Neuronal stem cell (in vitro differentiated cells): ENCODE measurements around the gene TRPM6.
A peak's percentile ranks its signal among the peaks of the same experiment; 100 is the strongest.

Experiments
- DNase-seq: peaks from one replicate; pipeline ENCODE4 v3.0.0-alpha.2; 2013; ENCODE audit warnings: low spot score
- H2AFZ ChIP-seq: one replicate; pipeline ENCODE4 v1.6.1; 2013; ENCODE audit warnings: mild to moderate bottlenecking, low read length, inconsistent platforms
- H2AK5ac ChIP-seq: 2 replicates; pipeline ENCODE4 v1.6.1; 2013; ENCODE audit warnings: low read depth, mild to moderate bottlenecking, inconsistent platforms, low read length, moderate library complexity, mixed read lengths
- H2BK120ac ChIP-seq: 2 replicates; pipeline ENCODE4 v1.6.1; 2013; ENCODE audit warnings: low read depth, mild to moderate bottlenecking, inconsistent platforms, low read length, moderate library complexity, mixed read lengths
- H2BK12ac ChIP-seq: one replicate; pipeline ENCODE4 v1.6.1; 2013; ENCODE audit warnings: low read length, inconsistent platforms
- H2BK15ac ChIP-seq: 2 replicates; pipeline ENCODE4 v1.6.1; 2013; ENCODE audit warnings: mild to moderate bottlenecking, low read length, inconsistent platforms, mixed read lengths
- H2BK5ac ChIP-seq: one replicate; pipeline ENCODE4 v1.6.1; 2013; ENCODE audit warnings: inconsistent platforms, mild to moderate bottlenecking, low read length, moderate library complexity
- H3K14ac ChIP-seq: one replicate; pipeline ENCODE4 v1.6.1; 2013; ENCODE audit warnings: low read length, inconsistent platforms
- H3K18ac ChIP-seq: 2 replicates; pipeline ENCODE4 v1.6.1; 2013; ENCODE audit warnings: low read length, inconsistent platforms
- H3K23ac ChIP-seq: 2 replicates; pipeline ENCODE4 v1.6.1; 2013; ENCODE audit warnings: low read depth, mild to moderate bottlenecking, mixed read lengths, low read length, inconsistent platforms; ENCODE audit not compliant: poor library complexity
- H3K27ac ChIP-seq: replicated peaks from 3 replicates; pipeline ENCODE4 v1.5.1; 2013; ENCODE audit warnings: low read length, inconsistent platforms
- H3K27me3 ChIP-seq, 3 experiments: 2 replicates each; pipeline ENCODE4 v1.6.1; 2013; ENCODE audit warnings: low read length in 3 of 3, mild to moderate bottlenecking in 2 of 3, inconsistent platforms in 1 of 3, low read depth in 1 of 3, mixed read lengths in 1 of 3, moderate library complexity in 1 of 3; ENCODE audit not compliant: control insufficient read depth in 3 of 3, insufficient read depth in 3 of 3
- H3K36me3 ChIP-seq, 2 donors: replicated peaks in 1 of 2; 2 replicates each; pipeline ENCODE4 v1.6.1; 2013; ENCODE audit warnings: low read length in 2 of 2; ENCODE audit not compliant: control insufficient read depth in 2 of 2, insufficient read depth in 2 of 2
- H3K4ac ChIP-seq: 2 replicates; pipeline ENCODE4 v1.6.1; 2013; ENCODE audit warnings: inconsistent platforms, mild to moderate bottlenecking, low read length, moderate library complexity
- H3K4me1 ChIP-seq, 2 donors: 1 replicate in 1 of 2; 2 replicates in 1 of 2; pipeline ENCODE4 v1.6.1; 2013; ENCODE audit warnings: low read length in 2 of 2, low read depth in 1 of 2; ENCODE audit not compliant: control insufficient read depth in 2 of 2, insufficient read depth in 1 of 2
- H3K4me2 ChIP-seq: one replicate; pipeline ENCODE4 v1.6.1; 2013; ENCODE audit warnings: mild to moderate bottlenecking, low read length, inconsistent platforms; ENCODE audit not compliant: insufficient read depth, poor library complexity, severe bottlenecking
- H3K4me3 ChIP-seq, 2 donors: 2 replicates each; pipeline ENCODE4 v1.5.1; 2013; ENCODE audit warnings: low read length in 2 of 2, mild to moderate bottlenecking in 2 of 2, inconsistent platforms in 1 of 2, moderate library complexity in 1 of 2
- H3K79me1 ChIP-seq: one replicate; pipeline ENCODE4 v1.6.1; 2013; ENCODE audit warnings: low read depth, mild to moderate bottlenecking, inconsistent platforms, low read length, moderate library complexity
- H3K9ac ChIP-seq: one replicate; pipeline ENCODE4 v1.6.1; 2013; ENCODE audit warnings: mild to moderate bottlenecking, low read depth, low read length, inconsistent platforms; ENCODE audit not compliant: poor library complexity
- H3K9me3 ChIP-seq, 2 donors: replicated peaks in 1 of 2; 2 replicates each; pipeline versions ENCODE3 to v1.6.1; 2013; ENCODE audit warnings: low read length in 2 of 2, mild to moderate bottlenecking in 2 of 2, inconsistent platforms in 1 of 2, low read depth in 1 of 2, mixed read lengths in 1 of 2, moderate library complexity in 1 of 2; ENCODE audit not compliant: control insufficient read depth in 2 of 2, insufficient read depth in 1 of 2
- H4K8ac ChIP-seq: one replicate; pipeline ENCODE4 v1.6.1; 2013; ENCODE audit warnings: low read depth, mild to moderate bottlenecking, inconsistent platforms, low read length, moderate library complexity
- H4K91ac ChIP-seq: one replicate; pipeline ENCODE4 v1.6.1; 2013; ENCODE audit warnings: low read length, low read depth, mild to moderate bottlenecking, inconsistent platforms; ENCODE audit not compliant: poor library complexity
- WGBS, 2 donors: extraction: QIAGEN DNeasy Blood & Tissue Kit; methylation state at CpG; one replicate each; pipeline ENCODE4 v1.1.7; 2013; ENCODE audit warnings: missing lambda C conversion rate in 2 of 2, mixed read lengths in 1 of 2; ENCODE audit not compliant: insufficient read length in 2 of 2, insufficient replicate concordance in 1 of 2; ENCODE audit errors: extremely low coverage in 2 of 2; 5-methylcytosine and 5-hydroxymethylcytosine counted together

TRPM6 gene

DNA sequence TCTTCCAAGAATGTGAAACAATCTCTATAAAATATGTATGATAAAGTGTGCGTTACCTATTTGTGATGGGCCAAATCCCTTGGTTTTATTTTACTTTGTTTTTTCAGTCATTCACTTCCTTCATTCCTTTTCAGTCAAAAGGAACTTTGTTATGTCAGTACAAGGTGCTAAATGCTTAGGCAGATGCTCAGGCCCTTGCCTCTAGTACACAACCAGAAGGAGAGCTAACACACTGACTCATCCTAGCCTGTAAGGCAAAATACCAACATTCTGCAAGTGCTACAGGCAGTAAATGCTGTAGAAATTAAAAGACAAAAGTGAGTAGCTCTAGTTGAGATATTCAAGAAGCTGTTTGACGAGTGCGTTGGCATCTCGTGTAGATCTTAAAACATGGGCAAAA is 49.4 kb downstream of the TRPM6 start:
- Histone ChIP-seq H3K4me1 (no peaks in the 10 kb centered on the region), H3K14ac (no peak overlapping the region), H2BK120ac (no peak overlapping the region), H3K79me1 (no peaks in the 10 kb centered on the region), H2BK15ac (no peak overlapping the region), H3K27me3 (no peaks in the 10 kb centered on the region), H4K91ac (no peak overlapping the region), H2BK12ac (no peak overlapping the region), H3K4me2 (no peak overlapping the region), H4K8ac (no peak overlapping the region), H3K27ac (no peak overlapping the region), H2AFZ (no peak overlapping the region), H3K9me3 (no peaks in the 10 kb centered on the region), H2AK5ac (no peak overlapping the region), H3K4ac (no peak overlapping the region), H3K18ac (no peak overlapping the region), H3K36me3 (no peaks in the 10 kb centered on the region), H3K23ac (no peak overlapping the region), H3K9ac (no peak overlapping the region), H3K4me3 (no peak overlapping the region), H2BK5ac (no peak overlapping the region)
- DNase-seq, result no peak
- WGBS, 2 donors, result no CpG with 5 or more reads among the region's 4 CpGs

DNA sequence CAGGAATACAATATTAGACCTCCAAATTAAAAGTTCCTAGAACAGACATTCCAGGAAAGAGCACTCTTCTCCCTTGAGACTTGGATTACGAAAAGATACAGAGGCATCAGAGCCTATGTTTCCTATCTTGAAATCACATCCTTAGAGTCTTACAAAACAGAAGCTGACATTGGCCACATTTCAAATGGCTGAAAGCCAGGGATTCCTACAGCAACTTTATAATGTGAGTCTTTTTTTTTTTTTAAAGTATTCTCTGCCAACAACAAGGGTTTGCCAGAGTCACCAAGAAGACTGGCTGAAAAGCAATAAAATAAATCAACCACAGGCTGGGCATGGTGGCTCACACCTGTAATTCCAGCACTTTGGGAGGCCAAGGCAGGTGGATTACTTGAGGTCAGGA is 63.1 kb downstream of the TRPM6 start:
- no peak overlapping the region for H3K9ac ChIP-seq
- H3K4me1 ChIP-seq, result no peaks in the 10 kb centered on the region
- WGBS, 2 donors, result no CpG with 5 or more reads among the region's 1 CpG
- H2AK5ac ChIP-seq, result no peak overlapping the region
- no peak overlapping the region for H2AFZ ChIP-seq
- no peak overlapping the region for H3K23ac ChIP-seq
- no peak overlapping the region for H2BK12ac ChIP-seq
- no peaks in the 10 kb centered on the region for H3K36me3 ChIP-seq
- H3K14ac ChIP-seq, result no peak overlapping the region
- no peak for DNase-seq
- no peak overlapping the region for H2BK5ac ChIP-seq
- no peak overlapping the region for H3K27ac ChIP-seq
- no peak overlapping the region for H3K4ac ChIP-seq
- no peak overlapping the region for H3K18ac ChIP-seq
- H4K8ac ChIP-seq, result no peak overlapping the region
- H3K4me2 ChIP-seq, result no peak overlapping the region
- no peak overlapping the region for H2BK15ac ChIP-seq
- H3K4me3 ChIP-seq, result no peak overlapping the region
- no peaks in the 10 kb centered on the region for H3K9me3 ChIP-seq
- H3K27me3 ChIP-seq, result peaks cover 0 to 2% (median 0%) of the 10 kb centered on the region in 3 experiments
- no peak overlapping the region for H2BK120ac ChIP-seq
- no peaks in the 10 kb centered on the region for H3K79me1 ChIP-seq
- no peak overlapping the region for H4K91ac ChIP-seq

DNA sequence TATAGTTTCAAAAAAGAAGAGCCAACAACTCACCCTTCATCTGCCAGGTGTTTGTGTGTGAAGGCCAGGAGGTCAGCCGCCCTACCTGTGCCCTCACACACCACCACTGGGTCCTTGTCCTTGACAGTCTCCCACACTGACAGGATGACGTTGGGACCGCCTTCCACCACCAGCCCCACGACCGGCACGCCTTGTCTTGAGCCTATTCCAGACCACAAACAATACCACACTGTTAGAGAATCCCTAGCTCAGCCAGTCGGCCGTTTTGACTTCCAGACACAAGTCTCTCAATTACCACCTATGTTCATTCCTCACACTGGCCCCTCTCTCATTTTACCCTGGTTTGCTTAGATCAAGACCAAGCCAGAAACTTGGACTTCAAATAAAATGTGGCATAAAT is 66.1 kb downstream of the TRPM6 start:
- Histone ChIP-seq H3K4me1 (no peaks in the 10 kb centered on the region), H3K79me1 (no peaks in the 10 kb centered on the region), H3K9me3 (no peaks in the 10 kb centered on the region), H3K18ac (no peak overlapping the region), H3K9ac (no peak overlapping the region), H3K23ac (no peak overlapping the region), H2BK15ac (no peak overlapping the region), H4K8ac (no peak overlapping the region), H2BK120ac (no peak overlapping the region), H2AK5ac (no peak overlapping the region), H3K4ac (no peak overlapping the region), H3K4me3 (no peak overlapping the region), H2BK5ac (no peak overlapping the region), H2BK12ac (no peak overlapping the region), H2AFZ (peak overlapping the region; percentile 11), H3K4me2 (no peak overlapping the region), H3K36me3 (no peaks in the 10 kb centered on the region), H3K14ac (no peak overlapping the region), H4K91ac (no peak overlapping the region), H3K27me3 (peaks cover 0 to 2% (median 0%) of the 10 kb centered on the region in 3 experiments), H3K27ac (no peak overlapping the region)
- no CpG with 5 or more reads among the region's 8 CpGs for WGBS, 2 donors
- DNase-seq, result no peak

DNA sequence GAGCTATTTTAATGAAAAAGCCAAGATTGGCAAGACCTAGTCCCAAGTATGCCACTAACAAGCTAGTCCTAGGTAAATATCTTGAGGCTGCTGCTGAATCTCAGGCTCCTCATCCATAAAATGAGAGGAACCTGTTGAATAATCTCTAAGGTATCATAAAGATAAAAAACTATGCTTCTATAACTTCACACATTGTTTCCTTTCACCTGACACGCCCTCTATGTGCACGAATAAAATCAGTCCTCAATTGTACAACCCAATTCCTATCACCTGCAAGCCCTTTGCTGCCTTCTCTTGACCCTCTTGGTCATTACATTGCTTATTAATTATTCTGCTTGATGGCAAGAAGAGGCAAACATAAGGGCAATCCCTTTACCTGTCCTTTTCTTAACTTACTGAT is 69.9 kb downstream of the TRPM6 start:
- no peak overlapping the region for H2BK5ac ChIP-seq
- H3K27me3 ChIP-seq, result peaks cover 0 to 2% (median 0%) of the 10 kb centered on the region in 3 experiments
- no peak overlapping the region for H2BK120ac ChIP-seq
- no peaks in the 10 kb centered on the region for H3K4me1 ChIP-seq
- H2AFZ ChIP-seq, result no peak overlapping the region
- no peak overlapping the region for H3K23ac ChIP-seq
- H3K4me2 ChIP-seq, result no peak overlapping the region
- H3K27ac ChIP-seq, result no peak overlapping the region
- no peak overlapping the region for H3K14ac ChIP-seq
- no peak overlapping the region for H4K8ac ChIP-seq
- DNase-seq, result no peak
- H3K9me3 ChIP-seq, result no peaks in the 10 kb centered on the region
- H3K4ac ChIP-seq, result no peak overlapping the region
- no peak overlapping the region for H3K18ac ChIP-seq
- no peak overlapping the region for H2BK12ac ChIP-seq
- no peak overlapping the region for H4K91ac ChIP-seq
- H2AK5ac ChIP-seq, result no peak overlapping the region
- H3K79me1 ChIP-seq, result no peaks in the 10 kb centered on the region
- H2BK15ac ChIP-seq, result no peak overlapping the region
- no peaks in the 10 kb centered on the region for H3K36me3 ChIP-seq
- no peak overlapping the region for H3K9ac ChIP-seq
- no CpG with 5 or more reads among the region's 2 CpGs for WGBS, 2 donors
- H3K4me3 ChIP-seq, result no peak overlapping the region
